Suppressor macrophage (primary cell): ENCODE data around the gene SHF.
A peak's percentile ranks its signal among the peaks of the same experiment; 100 is the strongest.
"Not testable (repeated sequence)": the region's sequence is repeated elsewhere in the genome, so short reads cannot be mapped to it uniquely, and the experiment has no call there.

Source experiments
- DNase-seq, 4 experiments: peaks; one replicate each; pipeline ENCODE4 v3.0.0-alpha.2; 2020 to 2022

SHF gene

DNA sequence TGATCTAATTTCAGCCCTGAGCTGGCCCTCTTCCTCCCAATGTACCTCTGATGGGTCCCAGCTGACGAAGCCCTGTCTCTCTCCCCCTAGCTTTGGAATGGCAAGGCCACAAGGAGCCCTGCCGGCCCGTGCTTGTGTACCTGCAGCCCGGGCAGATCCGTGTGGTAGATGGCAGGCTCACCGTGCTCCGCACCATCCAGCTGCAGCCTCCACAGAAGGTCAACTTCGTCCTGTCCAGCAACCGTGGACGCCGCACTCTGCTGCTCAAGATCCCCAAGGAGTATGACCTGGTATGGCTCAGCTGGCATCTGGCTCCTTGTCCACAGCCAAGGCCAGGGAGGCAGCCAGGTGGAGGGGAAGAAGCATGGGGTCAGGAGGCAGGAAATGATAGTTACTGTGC lies 43.8 kb downstream of the SHF start:
- no peak for DNase-seq

DNA sequence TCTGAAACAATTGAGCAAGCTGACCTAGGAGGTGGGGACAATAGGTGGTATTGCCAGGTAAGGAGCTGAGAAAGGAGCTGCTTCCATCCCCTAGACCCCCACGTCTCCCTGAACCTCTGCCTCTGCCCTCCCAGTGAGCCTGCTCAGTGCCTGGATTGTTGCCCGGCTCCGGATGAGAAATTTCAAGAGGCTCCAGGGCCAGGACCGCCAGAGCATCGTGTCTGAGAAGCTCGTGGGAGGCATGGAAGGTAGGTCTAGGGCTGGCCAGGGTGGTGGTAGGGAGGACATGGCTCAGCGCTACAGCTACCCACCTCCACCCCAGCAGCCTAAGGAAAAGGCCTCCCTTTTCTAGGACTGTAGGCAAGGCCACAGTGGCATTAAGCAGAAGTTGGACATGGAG lies 44.7 kb downstream of the SHF start:
- DNase-seq = no peak

DNA sequence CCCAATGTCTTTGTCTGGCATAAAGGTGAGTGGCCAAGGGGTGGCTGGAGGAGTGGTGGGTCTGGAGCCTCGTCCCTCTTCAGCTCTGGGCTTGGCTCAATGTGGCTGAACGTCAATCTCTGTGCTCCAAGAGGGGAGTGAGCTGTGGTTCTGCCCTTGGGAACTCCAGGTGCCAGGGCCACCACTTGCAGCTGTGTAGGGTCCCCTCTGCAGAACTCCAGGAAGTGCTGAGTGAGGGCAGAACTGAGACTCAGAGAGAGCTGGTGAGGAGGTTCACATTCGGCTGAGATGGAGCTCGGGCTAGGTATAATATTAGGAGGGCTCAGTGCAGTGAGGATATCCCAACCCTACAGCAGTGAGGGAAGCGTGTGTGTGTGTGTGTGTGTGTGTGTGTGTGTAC lies 46.4 kb downstream of the SHF start:
- no peak for DNase-seq

DNA sequence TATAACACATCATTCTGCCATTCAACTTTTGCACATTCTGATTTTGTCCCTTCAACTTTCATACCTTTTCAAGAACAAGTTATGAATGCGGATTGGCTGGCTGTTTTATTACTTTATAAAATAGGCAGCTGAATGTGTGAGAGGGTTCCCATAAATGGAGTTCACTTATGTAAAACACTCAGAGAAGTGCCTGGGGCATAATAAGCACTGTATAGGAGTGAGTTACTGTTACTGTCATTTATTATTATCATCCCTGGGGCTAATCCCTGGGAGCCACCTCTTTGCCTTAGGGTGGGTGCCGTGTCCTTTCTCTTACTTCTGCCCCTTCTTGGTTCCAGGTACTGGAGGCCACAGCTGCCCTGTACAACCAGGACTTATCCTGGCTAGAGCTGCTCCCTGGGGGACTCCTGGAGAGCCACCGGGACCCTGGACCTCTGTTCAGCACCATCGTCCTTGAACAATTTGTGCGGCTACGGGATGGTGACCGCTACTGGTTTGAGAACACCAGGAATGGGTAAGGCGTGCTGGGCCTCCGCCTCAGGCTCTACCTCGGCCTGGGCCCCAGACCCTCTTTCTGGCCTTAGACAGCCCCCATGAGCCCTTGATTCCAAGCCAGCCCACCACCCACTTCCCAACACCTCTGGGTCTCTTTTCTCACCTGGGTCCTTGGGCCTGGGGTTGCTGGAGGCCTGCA lies 47.1 kb downstream of the SHF start:
- no peak for DNase-seq

DNA sequence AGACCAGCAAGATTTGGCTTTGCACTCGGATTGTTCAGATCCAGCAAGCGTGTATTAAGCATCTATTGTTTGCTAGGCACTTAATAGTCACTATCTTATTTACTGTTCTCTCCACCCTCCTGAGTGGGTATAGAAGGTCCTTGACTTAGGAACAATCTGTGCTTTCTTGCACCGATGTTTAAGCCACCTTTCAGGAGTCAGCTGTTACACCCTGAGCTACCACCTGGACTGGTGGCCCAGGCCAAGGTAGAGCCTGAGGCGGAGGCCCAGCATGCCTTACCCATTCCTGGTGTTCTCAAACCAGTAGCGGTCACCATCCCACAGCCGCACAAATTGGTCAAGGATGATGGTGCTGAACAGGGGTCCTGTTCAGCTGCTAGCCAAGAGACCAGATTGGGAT lies 48.0 kb downstream of the SHF start:
- DNase-seq = no peak

DNA sequence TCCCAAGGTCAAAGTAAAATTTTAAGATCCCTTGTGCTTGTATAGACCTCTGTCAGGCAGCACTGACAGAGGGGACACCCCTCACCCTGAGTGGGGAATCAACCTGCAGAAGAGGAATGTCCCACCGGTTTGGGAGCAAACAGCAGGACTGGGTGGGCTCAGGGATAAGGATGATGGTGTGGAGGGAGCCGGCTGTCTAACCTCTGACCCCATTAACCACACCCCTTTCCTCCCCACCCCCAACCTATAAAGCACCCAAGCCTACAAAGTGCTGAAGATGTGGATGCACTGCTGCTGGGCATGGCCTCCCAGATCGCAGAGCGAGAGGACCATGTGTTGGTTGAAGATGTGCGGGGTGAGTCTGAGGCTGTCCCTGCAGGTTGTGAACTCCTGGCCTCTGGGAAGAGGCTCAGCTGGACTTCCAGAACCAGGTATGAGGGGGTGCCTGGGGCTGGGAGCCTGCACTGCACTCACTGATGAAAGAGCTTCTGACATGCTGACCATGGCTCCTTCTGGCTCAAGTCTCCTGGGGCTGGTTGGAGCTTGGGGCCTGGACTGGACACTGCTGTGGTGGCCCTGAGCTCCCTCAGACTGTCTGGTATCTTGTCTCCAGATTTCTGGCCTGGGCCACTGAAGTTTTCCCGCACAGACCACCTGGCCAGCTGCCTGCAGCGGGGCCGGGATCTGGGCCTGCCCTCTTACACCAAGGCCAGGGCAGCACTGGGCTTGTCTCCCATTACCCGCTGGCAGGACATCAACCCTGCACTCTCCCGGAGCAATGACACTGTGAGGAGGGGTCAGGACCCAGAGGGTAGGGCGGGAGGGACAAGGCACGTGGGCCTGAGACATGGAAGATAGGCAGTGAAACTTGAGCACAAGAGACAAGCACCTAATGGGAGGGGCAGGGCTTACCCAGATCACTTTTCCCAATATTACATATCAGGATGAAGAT lies 48.7 kb downstream of the SHF start:
- no peak for DNase-seq

DNA sequence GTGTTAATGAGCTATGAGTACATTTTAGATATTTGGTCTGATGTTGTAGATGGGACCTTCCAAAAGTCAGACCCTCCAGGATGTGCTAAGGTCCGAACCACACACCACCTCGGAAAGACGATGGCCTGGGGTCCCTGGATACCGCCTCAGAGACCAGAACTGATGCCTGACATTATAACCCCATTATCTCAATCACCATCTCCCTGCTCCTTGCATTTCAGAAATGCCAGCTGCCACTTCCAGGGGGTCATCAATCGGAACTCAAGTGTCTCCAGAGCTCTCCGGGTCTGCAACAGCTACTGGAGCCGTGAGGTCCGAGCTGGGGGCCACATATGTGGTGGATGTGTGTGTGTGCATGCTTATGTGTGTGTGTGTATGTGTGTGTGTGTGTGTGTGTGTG lies 50.1 kb downstream of the SHF start:
- no peak for DNase-seq

DNA sequence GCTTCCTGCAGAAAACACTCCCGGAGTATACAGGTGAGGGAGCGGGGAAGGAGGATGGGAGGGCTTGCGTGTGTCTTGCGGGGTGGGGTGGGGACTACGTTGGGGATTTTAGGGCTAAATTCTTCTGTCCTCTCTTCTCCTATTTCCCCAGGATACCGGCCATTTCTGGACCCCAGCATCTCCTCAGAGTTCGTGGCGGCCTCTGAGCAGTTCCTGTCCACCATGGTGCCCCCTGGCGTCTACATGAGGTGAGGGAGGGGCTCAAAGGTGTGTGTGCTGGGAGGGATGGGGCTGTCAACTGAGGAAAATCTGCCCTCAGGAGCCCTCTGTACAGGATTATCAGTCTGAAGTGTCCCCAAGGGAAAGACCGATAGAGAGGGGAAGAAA lies 51.4 kb downstream of the SHF start:
- DNase-seq = no peak

DNA sequence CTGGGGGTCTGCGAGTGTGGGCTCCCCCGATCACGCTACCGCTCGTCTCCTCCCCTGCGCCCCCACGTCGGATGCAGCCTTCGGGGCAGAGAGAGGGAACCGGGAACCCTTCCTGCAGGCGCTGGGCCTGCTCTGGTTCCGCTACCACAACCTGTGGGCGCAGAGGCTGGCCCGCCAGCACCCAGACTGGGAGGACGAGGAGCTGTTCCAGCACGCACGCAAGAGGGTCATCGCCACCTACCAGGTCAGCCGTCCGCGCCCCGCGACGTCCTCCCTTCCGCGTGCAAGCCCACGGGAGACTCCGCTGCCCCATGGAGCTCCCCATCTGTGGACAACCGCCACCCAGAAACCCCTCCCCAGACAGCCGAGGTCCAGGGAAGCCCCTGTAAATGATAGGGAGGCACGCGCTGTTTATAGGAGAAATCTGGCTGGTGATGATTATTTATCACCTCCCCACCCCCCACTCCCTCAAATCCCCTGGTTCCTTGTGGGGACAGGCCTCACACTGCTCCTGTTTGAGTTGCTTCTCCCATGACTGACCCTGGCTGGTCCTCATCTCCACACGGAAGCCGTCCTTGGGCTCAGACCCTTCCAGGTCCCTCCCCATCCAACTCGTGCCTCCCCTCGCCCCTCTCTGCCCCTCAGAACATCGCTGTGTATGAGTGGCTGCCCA lies 51.9 kb downstream of the SHF start:
- DNase-seq = not testable (repeated sequence)

DNA sequence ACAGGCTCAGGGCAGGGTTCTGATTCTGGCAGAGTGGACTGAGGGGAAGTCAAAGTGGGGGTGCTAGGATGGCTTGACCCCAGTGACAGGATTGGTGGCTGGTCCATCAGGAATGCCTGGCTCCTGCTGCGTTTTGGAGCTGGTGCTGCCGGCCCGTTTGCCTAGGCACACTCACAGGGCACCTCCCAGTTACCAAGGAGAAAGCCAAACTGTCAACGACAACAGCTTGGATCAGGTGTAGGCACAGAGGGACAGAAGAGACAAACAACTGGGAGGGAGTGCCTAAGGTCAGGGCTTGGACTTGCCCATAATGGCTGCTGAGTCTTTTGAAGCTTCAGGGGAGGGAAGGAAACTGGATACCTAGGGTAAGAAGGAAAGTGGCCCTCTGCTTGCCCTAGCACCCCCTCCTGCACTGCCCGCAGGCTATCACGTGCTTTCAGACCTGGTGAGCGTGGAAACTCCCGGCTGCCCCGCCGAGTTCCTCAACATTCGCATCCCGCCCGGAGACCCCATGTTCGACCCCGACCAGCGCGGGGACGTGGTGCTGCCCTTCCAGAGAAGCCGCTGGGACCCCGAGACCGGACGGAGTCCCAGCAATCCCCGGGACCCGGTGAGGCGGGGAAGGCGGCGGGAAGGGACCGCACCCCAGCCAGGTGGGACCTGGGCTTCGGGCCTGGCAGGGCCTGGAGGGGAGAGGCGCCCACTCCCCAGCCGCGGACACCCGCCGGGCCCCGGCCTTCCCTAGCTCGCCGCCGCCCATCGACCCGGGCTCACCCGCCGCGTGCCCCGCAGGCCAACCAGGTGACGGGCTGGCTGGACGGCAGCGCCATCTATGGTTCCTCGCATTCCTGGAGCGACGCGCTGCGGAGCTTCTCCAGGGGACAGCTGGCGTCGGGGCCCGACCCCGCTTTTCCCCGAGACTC lies 52.8 kb downstream of the SHF start:
- peak in 2 of 4 experiments; percentile 32 to 57 for DNase-seq

DNA sequence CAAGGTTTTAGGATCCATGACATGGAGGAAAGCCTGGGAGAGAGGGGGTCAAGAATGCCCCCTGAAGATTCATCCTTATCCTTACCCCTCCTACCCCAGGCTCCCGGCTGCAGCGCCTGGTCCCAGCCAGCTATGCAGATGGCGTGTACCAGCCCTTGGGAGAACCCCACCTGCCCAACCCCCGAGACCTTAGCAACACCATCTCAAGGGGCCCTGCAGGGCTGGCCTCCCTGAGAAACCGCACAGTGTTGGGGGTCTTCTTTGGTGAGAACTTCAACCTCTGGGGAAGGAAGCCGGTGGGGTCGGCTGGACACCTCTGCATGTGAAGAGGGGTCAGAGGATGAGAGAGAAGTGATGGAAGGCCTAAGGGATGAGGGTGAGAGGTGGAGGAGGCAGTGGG lies 53.7 kb downstream of the SHF start:
- no peak for DNase-seq

DNA sequence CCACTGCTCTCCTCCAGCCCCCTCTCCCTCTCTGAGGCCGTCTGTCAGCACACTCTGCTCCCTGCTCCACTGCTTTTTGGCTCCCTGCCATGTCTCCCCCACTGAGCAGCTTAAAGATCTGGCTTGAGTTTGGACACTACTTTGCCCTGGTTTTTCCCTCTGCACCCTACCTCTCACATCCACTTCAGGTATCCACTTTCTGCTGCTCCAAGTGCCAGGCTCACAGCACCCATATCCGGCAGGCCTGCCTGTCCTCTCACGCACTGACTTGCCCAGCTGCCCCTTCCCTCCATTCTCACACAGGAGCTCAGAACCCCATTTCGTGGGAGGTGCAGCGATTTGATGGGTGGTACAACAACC lies 54.2 kb downstream of the SHF start:
- no peak for DNase-seq

DNA sequence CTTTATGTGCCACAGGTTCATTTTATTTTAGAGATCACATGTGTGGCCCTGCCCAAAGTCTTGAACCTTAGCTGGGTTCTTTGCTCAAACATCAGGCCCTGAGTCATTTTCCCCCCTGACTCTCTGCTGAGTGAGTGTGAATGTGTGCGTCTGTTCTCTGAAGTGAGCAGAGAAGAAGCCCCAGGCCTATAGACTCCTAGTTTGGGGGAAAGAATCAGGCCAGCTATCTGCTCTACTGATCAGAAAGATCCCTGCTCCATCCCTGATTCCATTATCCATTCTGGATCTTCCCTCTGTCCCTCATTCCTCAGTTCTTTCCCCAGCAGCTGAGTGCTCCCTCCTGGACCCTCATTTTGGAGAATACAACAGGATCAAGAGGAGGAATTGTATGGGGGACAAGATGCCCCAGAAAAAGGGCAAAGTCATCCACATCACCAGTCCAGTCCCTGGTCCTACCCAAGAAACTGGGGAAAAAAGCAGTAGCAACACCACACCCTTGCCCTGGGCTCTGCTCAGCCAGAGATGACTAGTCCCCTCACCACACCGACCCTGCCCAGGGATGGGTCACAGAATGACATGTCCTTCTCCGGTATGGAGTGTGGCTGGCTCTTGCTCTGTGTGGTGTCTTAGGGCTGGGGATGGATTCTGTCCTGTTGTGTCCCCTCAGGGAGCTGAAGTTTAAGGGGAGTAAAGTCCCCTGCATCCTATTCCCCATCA lies 54.8 kb downstream of the SHF start:
- DNase-seq = no peak

DNA sequence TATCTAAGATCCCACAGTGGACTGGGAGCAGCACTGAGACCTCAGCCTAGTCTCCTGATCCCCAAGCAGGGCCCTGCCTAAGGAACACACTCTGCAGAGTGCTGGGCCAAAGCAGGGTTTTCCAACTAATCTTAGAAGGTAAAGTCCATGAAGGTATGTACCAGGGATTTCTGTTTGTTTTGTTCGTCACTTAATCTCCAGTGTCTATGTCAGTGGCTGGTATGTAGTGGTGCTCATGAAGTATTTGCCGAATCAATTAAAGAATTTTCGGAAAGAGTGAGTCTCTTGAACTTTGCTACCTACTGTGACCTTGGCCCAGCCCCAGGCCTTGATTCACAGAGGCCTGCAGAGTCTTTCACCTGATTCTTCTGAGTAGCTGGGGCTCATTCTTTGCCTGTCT lies 56.3 kb downstream of the SHF start:
- no peak for DNase-seq

DNA sequence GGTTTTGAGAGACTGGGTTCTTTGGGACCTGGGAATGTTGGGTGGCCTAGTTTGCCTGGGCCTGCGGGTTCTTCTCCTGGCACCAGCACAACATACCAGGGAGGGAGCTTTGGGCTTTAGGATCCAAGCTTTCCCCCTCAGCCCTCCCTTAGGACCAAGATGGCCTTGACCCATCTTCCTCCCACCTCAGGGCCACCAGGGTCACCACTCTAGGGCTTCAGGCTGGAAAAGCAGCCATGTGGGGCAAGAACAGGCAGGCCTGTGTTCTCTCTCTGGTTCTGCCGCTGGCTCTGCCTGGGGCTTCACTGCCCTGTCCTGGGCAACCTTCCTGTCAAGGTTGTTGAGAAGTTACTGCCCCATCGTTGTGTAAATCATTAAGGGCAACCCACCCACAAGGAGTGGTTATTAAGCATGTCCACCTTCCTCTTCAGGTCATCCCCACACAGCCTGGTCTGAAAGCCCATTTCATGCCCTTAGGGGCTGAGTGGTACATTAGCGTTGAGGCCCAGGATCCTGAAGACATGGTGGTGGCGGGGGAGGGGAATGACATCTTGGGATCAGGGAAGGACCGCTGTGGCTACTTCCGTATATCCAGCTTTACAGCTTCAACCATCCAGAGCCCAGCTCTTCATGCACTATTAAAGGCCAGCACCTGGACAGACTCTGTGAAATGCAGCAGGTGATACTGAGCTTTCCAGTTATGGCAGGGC lies 57.3 kb downstream of the SHF start:
- no peak for DNase-seq

DNA sequence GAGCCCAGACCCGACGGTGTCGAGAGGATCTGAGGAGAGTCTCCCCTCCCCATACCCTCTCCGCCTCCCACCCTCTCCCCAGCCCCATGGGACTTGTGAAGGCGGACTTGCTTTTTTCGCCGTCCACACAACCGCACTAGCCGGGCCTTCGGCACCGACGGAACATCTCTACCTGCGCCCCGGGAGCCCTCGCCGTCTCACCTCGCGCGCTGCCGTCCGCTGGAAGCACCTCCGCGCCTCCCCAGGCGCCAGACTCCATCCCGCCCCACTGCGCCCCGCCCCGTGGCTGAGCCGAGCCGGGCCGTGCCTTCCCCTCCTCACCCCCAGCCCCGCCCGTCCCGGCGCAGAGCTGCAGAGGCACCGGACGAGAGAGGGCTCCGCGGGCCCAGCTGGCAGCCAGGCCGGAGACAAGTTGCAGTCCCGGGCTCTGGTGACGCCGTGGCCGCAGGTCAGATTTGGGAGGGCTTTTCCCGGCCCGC lies 58.1 kb downstream of the SHF start, which contains the start of the genes DUOX1 and DUOXA1:
DUOX1 (plus strand) TSS at position 344 of the 479 bp plus-strand sequence. CDS start 1,973 bp downstream, outside the sequence.
DUOXA1 (minus strand) TSS at position 229 of the 479 bp plus-strand sequence. CDS start 6,865 bp downstream, outside the sequence.
- DNase-seq = no peak

DNA sequence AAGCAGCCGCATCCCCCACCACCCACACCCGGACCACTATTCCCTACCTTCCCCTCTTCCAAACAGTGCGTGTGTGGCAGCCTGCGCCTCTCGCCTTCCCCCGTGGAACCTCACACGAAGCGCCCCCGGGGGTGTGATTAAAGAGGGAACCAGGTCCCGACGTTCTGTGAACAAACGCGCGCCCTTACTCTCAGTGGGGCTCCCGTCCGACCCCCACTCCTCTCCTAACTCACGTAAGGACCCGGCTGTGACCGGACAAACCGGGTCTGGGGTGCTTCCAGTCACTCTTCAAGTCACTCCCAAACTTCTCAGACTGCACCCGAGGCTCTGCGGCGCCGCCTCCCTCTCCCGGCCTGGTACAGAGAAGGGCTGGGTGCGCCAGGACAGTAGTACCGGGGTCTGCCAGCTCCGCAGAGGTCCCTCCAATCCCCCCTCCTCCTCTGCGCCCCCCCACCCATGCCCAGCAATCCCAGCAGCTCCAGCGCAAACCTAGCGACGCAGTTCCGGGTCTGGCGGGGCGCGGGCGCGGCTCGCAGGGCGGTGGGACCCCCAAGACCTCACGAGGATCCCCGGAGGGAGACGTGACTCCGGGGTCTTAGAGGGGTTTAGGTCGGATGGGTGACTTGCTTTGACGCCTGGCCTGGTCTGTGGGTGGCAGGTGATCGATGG lies 58.7 kb downstream of the SHF start:
- no peak for DNase-seq

DNA sequence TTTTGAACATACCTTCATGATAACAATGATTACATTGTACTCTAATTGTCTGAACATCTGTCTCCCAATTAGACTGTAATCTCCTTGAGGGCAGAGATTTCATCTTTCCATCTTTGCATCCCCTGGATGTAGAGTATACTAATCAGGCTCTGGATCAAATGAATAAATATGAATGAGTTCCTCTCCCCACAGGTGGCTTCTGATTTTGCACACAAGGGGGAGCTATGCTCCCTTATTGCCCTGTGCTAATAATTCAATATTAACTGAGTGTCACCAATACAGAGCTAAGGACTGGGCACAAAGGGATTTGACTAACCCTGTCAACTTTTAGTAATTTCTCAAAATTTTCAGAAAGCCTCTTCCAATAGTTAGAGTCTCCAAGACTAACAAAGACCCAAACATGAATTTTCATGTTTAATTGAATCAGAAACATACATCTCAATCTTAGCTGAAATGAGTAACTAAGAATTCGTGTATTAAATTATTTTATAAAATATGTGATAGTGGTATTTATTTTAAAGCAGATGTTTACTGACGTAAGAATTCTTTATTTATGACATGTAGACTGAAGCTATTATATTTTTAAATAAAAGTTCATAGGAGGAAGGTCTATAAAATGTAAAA lies 61.1 kb downstream of the SHF start:
- DNase-seq = peak; percentile 56 to 68 (median 61)

DNA sequence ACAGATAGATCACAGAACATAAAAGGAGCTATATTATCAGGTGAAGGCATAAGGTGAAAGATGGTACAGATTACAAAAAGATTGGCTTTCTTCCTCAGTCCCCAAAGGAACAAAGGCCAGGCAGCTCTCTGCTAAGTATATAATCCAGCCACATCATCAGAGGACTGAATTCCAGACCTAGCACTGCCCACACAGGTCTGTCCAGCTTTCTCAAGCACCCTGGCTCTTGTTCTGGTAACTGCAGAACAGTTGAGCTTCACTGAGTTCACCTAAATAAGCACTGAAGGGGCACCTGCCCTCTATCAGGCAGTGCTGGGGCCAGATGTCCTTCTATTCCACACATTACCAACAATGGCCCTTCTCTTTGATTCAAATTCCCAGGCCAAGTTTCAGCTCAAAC lies 64.4 kb downstream of the SHF start:
- no peak for DNase-seq

DNA sequence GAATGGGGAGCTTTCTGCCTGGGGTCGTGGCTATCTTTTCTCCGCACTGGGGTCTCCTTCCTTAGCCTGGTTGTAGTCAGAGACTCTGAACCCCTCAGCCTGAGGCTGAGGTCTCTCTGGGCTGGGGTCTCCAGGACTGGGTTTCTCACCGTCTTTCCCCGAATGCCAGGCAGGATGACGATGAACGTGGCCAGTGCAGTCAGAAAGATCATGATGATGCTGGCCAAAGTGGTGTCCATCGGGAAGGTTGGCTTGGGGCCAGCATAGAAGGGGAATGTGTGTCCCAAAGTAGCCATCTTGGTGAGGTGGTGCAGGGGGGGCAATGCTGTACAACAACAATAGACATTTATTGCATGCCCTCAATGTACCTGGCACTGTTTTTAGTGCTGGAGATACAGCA lies 65.0 kb downstream of the SHF start:
- DNase-seq = no peak
